A549 (cell line): Measurements from ENCODE around the gene HOXB8. TPM values are rescaled to one million over a fixed set of nuclear protein-coding genes. Genes with fewer than 3 reads are reported as not detected.

Experiments used
- ATAC-seq, 2 experiments: fragments of 200-7000 bp in 1 of 2; fragments of >200 bp in 1 of 2; cut with Nextera tagmentation in 1 of 2; cut with Tn5 transposase in 1 of 2; 3 replicates each; pipeline versions ENCODE4 v1.8.0 to v1.9.1; 2018 to 2020; ENCODE audit warnings: mild to moderate bottlenecking in 1 of 2, moderate library complexity in 1 of 2
- CTCF ChIA-PET: fragments of 300-600 bp; sonication (Branson Sonifier 250); formaldehyde crosslinking; extraction: SDS; loops from one replicate; lab custom pipeline; 2021; ENCODE audit warnings: antibody characterized with exemption, inconsistent platforms; lab: Yijun Ruan, JAX
- POLR2A ChIA-PET: fragments of 350-600 bp; formaldehyde crosslinking; extraction: SDS; loops from one replicate; lab custom pipeline; 2021; ENCODE audit warnings: antibody characterized with exemption, inconsistent platforms; lab: Yijun Ruan, JAX
- DNase-seq, 2 experiments: peaks; one replicate each; pipeline versions ENCODE4 v3.0.0 to v3.0.0-alpha.2; 2011 to 2016; ENCODE audit warnings: low read depth in 1 of 2, low spot score in 1 of 2
- FAIRE-seq: peaks from 2 replicates; lab custom pipeline; 2011; peaks lifted over from hg19 to GRCh38; lab: Jason Lieb, UNC
- H3K27ac ChIP-seq, 2 experiments: fragments of >200 bp; sonication (Bioruptor Twin); formaldehyde crosslinking; 3 replicates each; pipeline ENCODE4 v1.5.1; 2016 to 2017
- H3K4me1 ChIP-seq: fragments of >200 bp; sonication (Bioruptor Twin); formaldehyde crosslinking; 3 replicates; pipeline ENCODE4 v1.6.1; 2016
- H3K4me2 ChIP-seq: fragments of >200 bp; sonication (Bioruptor Twin); formaldehyde crosslinking; 3 replicates; pipeline ENCODE4 v1.6.1; 2016
- H3K4me3 ChIP-seq: fragments of >200 bp; sonication (Bioruptor Twin); formaldehyde crosslinking; 3 replicates; pipeline ENCODE4 v1.5.1; 2016
- H3K9me3 ChIP-seq: fragments of >200 bp; sonication (Bioruptor Twin); formaldehyde crosslinking; 3 replicates; pipeline ENCODE4 v1.6.1; 2016
- BCL3 ChIP-seq: fragments of >200 bp; sonication (Bioruptor Twin); formaldehyde crosslinking; IDR thresholded peaks from 3 replicates; pipeline ENCODE4 v1.6.1; 2016
- BHLHE40 ChIP-seq: IDR thresholded peaks from 2 replicates; pipeline ENCODE4 v1.6.1; 2012; ENCODE audit warnings: low read depth, low read length, inconsistent platforms
- CBX2 ChIP-seq: fragments of 200-600 bp; sonication (generic); IDR thresholded peaks from 2 replicates; pipeline ENCODE4 v1.6.1; 2016; ENCODE audit warnings: low read depth, mild to moderate bottlenecking, borderline replicate concordance
- CHD4 ChIP-seq: fragments of 200-600 bp; sonication (generic); IDR thresholded peaks from 2 replicates; pipeline ENCODE4 v1.6.1; 2016; ENCODE audit warnings: antibody characterized with exemption, mild to moderate bottlenecking, borderline replicate concordance
- E2F6 ChIP-seq: IDR thresholded peaks from 2 replicates; pipeline ENCODE4 v1.6.1; 2012; ENCODE audit warnings: low read depth, borderline replicate concordance
- EHMT2 ChIP-seq: fragments of 200-600 bp; sonication (generic); IDR thresholded peaks from 2 replicates; pipeline ENCODE4 v1.6.1; 2016; ENCODE audit warnings: antibody characterized with exemption, low read depth, mild to moderate bottlenecking, moderate library complexity
- EP300 ChIP-seq, 2 experiments: fragments of >200 bp; sonication (Bioruptor Twin); formaldehyde crosslinking; IDR thresholded peaks; 2 replicates in 1 of 2; 3 replicates in 1 of 2; pipeline ENCODE4 v1.6.1; 2016 to 2017
- ESRRA ChIP-seq: fragments of 150-350 bp; IDR thresholded peaks from 2 replicates; pipeline ENCODE4 v1.6.1; 2014; ENCODE audit warnings: mild to moderate bottlenecking, low read length, borderline replicate concordance
- GATA3 ChIP-seq: IDR thresholded peaks from 2 replicates; pipeline ENCODE4 v1.6.1; 2012; ENCODE audit warnings: borderline replicate concordance
- HEYL ChIP-seq: fragments of 250-450 bp; sonication (Bioruptor Pico); IDR thresholded peaks from 2 replicates; pipeline ENCODE4 v1.8.0; 2021; ENCODE audit warnings: mild to moderate bottlenecking, moderate library complexity
- HOXB5 ChIP-seq: fragments of 250-450 bp; sonication (Bioruptor Pico); IDR thresholded peaks from 2 replicates; pipeline ENCODE4 v1.5.0; 2020; ENCODE audit warnings: mild to moderate bottlenecking, moderate library complexity
- JUNB ChIP-seq: fragments of >200 bp; sonication (Bioruptor Twin); formaldehyde crosslinking; IDR thresholded peaks from 2 replicates; pipeline ENCODE4 v1.6.1; 2016
- KDM5A ChIP-seq: fragments of 200-600 bp; sonication (generic); IDR thresholded peaks from 2 replicates; pipeline ENCODE4 v1.6.1; 2016; ENCODE audit warnings: antibody characterized with exemption, mild to moderate bottlenecking
- MAFK ChIP-seq: fragments of 450-650 bp; IDR thresholded peaks from 2 replicates; pipeline ENCODE4 v1.6.1; 2014; ENCODE audit not compliant: partially characterized antibody
- MAZ ChIP-seq: fragments of 150-350 bp; IDR thresholded peaks from 2 replicates; pipeline ENCODE4 v1.6.1; 2014; ENCODE audit warnings: antibody characterized with exemption, low read depth, low read length, borderline replicate concordance
- MYC ChIP-seq: IDR thresholded peaks from 2 replicates; pipeline ENCODE4 v1.6.1; 2012; ENCODE audit warnings: mild to moderate bottlenecking, inconsistent platforms, low read length, improper control_type of control experiment, borderline replicate concordance
- NPAS2 ChIP-seq: fragments of 250-450 bp; sonication (Bioruptor Pico); IDR thresholded peaks from 2 replicates; pipeline ENCODE4 v1.8.0; 2022; ENCODE audit warnings: mild to moderate bottlenecking, moderate library complexity, borderline replicate concordance
- PBX3 ChIP-seq: IDR thresholded peaks from 2 replicates; pipeline ENCODE4 v1.6.1; 2012
- POLR2A ChIP-seq: IDR thresholded peaks from 2 replicates; pipeline ENCODE4 v1.6.1; 2012; ENCODE audit warnings: mild to moderate bottlenecking, low read length
- RFX5 ChIP-seq: fragments of 450-650 bp; IDR thresholded peaks from 2 replicates; pipeline ENCODE4 v1.7.1; 2014; ENCODE audit warnings: antibody characterized with exemption, mild to moderate bottlenecking, moderate library complexity
- SREBF2 ChIP-seq: fragments of 450-650 bp; IDR thresholded peaks from 2 replicates; pipeline ENCODE4 v1.6.1; 2014; ENCODE audit warnings: mild to moderate bottlenecking, moderate library complexity
- TFCP2L1 ChIP-seq: fragments of 250-450 bp; sonication (Bioruptor Pico); IDR thresholded peaks from 2 replicates; pipeline ENCODE4 v1.5.0; 2021; ENCODE audit warnings: mild to moderate bottlenecking
- USF2 ChIP-seq: fragments of 450-650 bp; IDR thresholded peaks from 2 replicates; pipeline ENCODE4 v1.6.1; 2014; ENCODE audit warnings: antibody characterized with exemption
- WGBS: methylation state at CpG from one replicate; pipeline ENCODE4 v1.1.6; 2017; ENCODE audit errors: missing lambda C conversion rate; 5-methylcytosine and 5-hydroxymethylcytosine counted together
- polyA plus RNA-seq, 4 experiments: library from polyadenylated mRNA; depleted of rRNA in 3 of 4; stranded (reverse); fragments of >200 nt; fragmentation: RNase III in 1 of 4; extraction: RNeasy Plus Mini Kit Qiagen cat#74134 plus additional on column Dnase treatment in 1 of 4; gene quantifications; 2 replicates in 3 of 4; 3 replicates in 1 of 4; pipeline ENCODE4 v1.2.3, GENCODE V29; 2011 to 2017
- TF ChIP-seq, protein P1 (sequence below): IDR thresholded peaks from 2 replicates; pipeline ENCODE4 v1.6.1; 2012
- TF ChIP-seq, protein P2 (sequence below): fragments of 150-350 bp; IDR thresholded peaks from 2 replicates; pipeline ENCODE4 v1.6.1; 2014; ENCODE audit warnings: low read depth, mild to moderate bottlenecking, low read length

The HOXB8 gene
- polyA plus RNA-seq, 2 of the 4 experiments (the other 2 are of a cell fraction), result 5.8 to 11.1 TPM

DNA sequence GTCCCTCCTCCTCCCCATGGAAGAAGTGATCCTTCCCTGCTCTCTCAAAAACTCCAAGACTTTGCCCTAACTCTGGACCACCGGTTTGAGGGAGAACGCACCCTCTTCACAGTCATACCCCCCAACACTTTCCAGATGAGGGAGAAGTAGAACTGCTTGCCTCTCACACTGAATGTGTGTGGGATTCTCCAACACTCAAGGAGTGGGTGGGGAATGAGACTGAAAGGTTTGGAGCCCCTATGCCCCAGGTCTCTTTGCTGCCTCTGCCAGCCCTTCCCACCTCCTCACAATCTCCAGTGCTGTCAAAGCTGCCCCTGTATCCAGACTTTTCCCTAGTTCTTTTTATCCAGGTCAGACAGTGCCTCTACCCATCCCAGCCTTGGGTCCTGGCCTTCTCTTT lies 48.4 kb downstream of the HOXB8 start:
- no peak for FAIRE-seq
- POLR2A ChIA-PET, result no interaction called here
- H3K4me1 ChIP-seq, result peaks cover 7% of the 10 kb centered on the region; the same call in 1 of the 3 replicates
- TF ChIP-seq KDM5A (no peak), RFX5 (no peak), NPAS2 (CRISPR knock-in tag) (no peak), EP300 (IDR thresholded peaks at IDR 0.05) (no peak), EHMT2 (no peak), ESRRA (no peak), POLR2A (no peak), TFCP2L1 (CRISPR knock-in tag) (no peak), BHLHE40 (no peak), PBX3 (no peak), CHD4 (no peak)
- TF ChIP-seq, all 56 proteins: peak for 0
- peak overlapping the region in 1 of 2 experiments; percentile 6; a peak in 1 of 6 replicates for H3K27ac ChIP-seq
- no peak overlapping the region for H3K4me3 ChIP-seq
- no peaks in the 10 kb centered on the region for H3K9me3 ChIP-seq
- DNase-seq (no peak), ATAC-seq (no peak)
- H3K4me2 ChIP-seq, result no peak overlapping the region
- CTCF ChIA-PET, result interaction anchor here (1.1 to 2.6 kb wide), 6 partner anchors 9 to 307 kb away, joined by 3 to 12 read pairs (median 4); no protein-coding TSS in a partner anchor
- WGBS, result 50% methylated on average over 2 of the region's 2 CpGs

GRCh38 chr17:48565925-48566710 lies 49.0 kb downstream of the HOXB8 start:
- Histone ChIP-seq H3K4me3 (no peak overlapping the region), H3K9me3 (no peaks in the 10 kb centered on the region), H3K4me1 (peaks cover 12% of the 10 kb centered on the region; the same call in 2 of the 3 replicates), H3K4me2 (no peak overlapping the region), H3K27ac (peak overlapping the region in 1 of 2 experiments; percentile 6; a peak in 1 of 6 replicates)
- ChIA-PET POLR2A (no interaction called here), CTCF (interaction anchor here (0.6 to 2.6 kb wide), 5 partner anchors 74 to 619 kb away, joined by 3 to 12 read pairs (median 3); no protein-coding TSS in a partner anchor)
- TF ChIP-seq TFCP2L1 (CRISPR knock-in tag) (no peak), JUNB (no peak), MAZ (no peak), MAFK (no peak)
- TF ChIP-seq, protein P1, sequence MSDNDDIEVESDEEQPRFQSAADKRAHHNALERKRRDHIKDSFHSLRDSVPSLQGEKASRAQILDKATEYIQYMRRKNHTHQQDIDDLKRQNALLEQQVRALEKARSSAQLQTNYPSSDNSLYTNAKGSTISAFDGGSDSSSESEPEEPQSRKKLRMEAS, result no peak
- whole genome bisulfite sequencing, result 71% methylated on average over 4 of the region's 4 CpGs
- no peak for FAIRE-seq
- ATAC-seq, result no peak
- no peak for DNase-seq

- FAIRE-seq (no peak), DNase-seq (no peak), ATAC-seq (no peak)
- Histone ChIP-seq H3K9me3 (no peaks in the 10 kb centered on the region), H3K4me3 (no peak overlapping the region), H3K4me1 (peaks cover 13% of the 10 kb centered on the region; the same call in 2 of the 3 replicates), H3K4me2 (no peak overlapping the region), H3K27ac (no peak overlapping the region)
- 99% methylated on average over 2 of the region's 2 CpGs for WGBS
- CTCF ChIA-PET, result interaction anchor here (0.6 kb wide), 1 partner anchor 11 kb away, joined by 3 read pairs; no protein-coding TSS in a partner anchor
- POLR2A ChIA-PET, result no interaction called here
- TF ChIP-seq RFX5 (no peak), BCL3 (no peak), TFCP2L1 (CRISPR knock-in tag) (no peak), USF2 (no peak), MYC (no peak), JUNB (no peak), GATA3 (no peak), NPAS2 (CRISPR knock-in tag) (no peak), HOXB5 (CRISPR knock-in tag) (no peak), SREBF2 (no peak), HEYL (CRISPR knock-in tag) (no peak), CBX2 (no peak), E2F6 (no peak)
- TF ChIP-seq, protein P2, sequence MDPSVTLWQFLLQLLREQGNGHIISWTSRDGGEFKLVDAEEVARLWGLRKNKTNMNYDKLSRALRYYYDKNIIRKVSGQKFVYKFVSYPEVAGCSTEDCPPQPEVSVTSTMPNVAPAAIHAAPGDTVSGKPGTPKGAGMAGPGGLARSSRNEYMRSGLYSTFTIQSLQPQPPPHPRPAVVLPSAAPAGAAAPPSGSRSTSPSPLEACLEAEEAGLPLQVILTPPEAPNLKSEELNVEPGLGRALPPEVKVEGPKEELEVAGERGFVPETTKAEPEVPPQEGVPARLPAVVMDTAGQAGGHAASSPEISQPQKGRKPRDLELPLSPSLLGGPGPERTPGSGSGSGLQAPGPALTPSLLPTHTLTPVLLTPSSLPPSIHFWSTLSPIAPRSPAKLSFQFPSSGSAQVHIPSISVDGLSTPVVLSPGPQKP, result no peak
Observed at GRCh38 chr17:48565022-48565554, 50.0 kb downstream of the HOXB8 start.
